GM06990 (cell line): Measurements from ENCODE around the gene PODNL1.

Experiments
- DNase-seq: peaks from one replicate; pipeline ENCODE4 v3.0.0-alpha.2; 2011; ENCODE audit not compliant: insufficient read length; ENCODE audit errors: extremely low read depth
- H3K27me3 ChIP-seq: replicated peaks from 2 replicates; pipeline ENCODE4 v1.6.0; 2011; ENCODE audit warnings: low read length; ENCODE audit not compliant: control insufficient read depth, insufficient read depth
- H3K36me3 ChIP-seq: 2 replicates; pipeline ENCODE4 v1.5.1; 2011; ENCODE audit warnings: low read length; ENCODE audit not compliant: control insufficient read depth, insufficient read depth
- H3K4me3 ChIP-seq: replicated peaks from 2 replicates; pipeline ENCODE4 v1.5.1; 2011; ENCODE audit warnings: low read depth, mild to moderate bottlenecking, control low read depth, low read length
- CTCF ChIP-seq: IDR thresholded peaks from 2 replicates; pipeline ENCODE4 v1.5.1; 2011; ENCODE audit warnings: low read length, control low read depth, mild to moderate bottlenecking, inconsistent platforms; ENCODE audit not compliant: insufficient read depth, poor library complexity, severe bottlenecking

Gene PODNL1

GRCh38 chr19:13981021-13981420 lies 42.8 kb upstream of the PODNL1 start:
- Histone ChIP-seq H3K36me3 (no peaks in the 10 kb centered on the region; the same call in 1 of the 2 replicates), H3K27me3 (no peaks in the 10 kb centered on the region), H3K4me3 (no peak overlapping the region)
- no peak for DNase-seq
- TF ChIP-seq CTCF = no peak

GRCh38 chr19:13980340-13980739 lies 42.1 kb upstream of the PODNL1 start:
- no peaks in the 10 kb centered on the region for H3K27me3 ChIP-seq
- no peaks in the 10 kb centered on the region; the same call in none of the 2 replicates for H3K36me3 ChIP-seq

GRCh38 chr19:13979686-13980085 lies 41.5 kb upstream of the PODNL1 start:
- TF ChIP-seq CTCF = no peak
- Histone ChIP-seq H3K36me3 (no peaks in the 10 kb centered on the region; the same call in none of the 2 replicates), H3K4me3 (no peak overlapping the region), H3K27me3 (no peaks in the 10 kb centered on the region)
- DNase-seq = no peak

More at GRCh38 chr19:13980340-13980739, 42.1 kb upstream of the PODNL1 start:
- DNase-seq = no peak
- no peak for TF ChIP-seq CTCF
- no peak overlapping the region for H3K4me3 ChIP-seq

GRCh38 chr19:13979244-13979615 lies 41.0 kb upstream of the PODNL1 start:
- DNase-seq = no peak
- TF ChIP-seq CTCF = no peak
- Histone ChIP-seq H3K4me3 (no peak overlapping the region), H3K27me3 (no peaks in the 10 kb centered on the region), H3K36me3 (no peaks in the 10 kb centered on the region; the same call in none of the 2 replicates)

- TF ChIP-seq CTCF = no peak
- H3K27me3 ChIP-seq = no peaks in the 10 kb centered on the region
- DNase-seq = no peak
- no peak overlapping the region for H3K4me3 ChIP-seq
- H3K36me3 ChIP-seq = no peaks in the 10 kb centered on the region; the same call in none of the 2 replicates
Observed at GRCh38 chr19:13978351-13979243, 40.4 kb upstream of the PODNL1 start.
